ENCODE data around the gene NDRG3. TPM values are rescaled to one million over a fixed set of nuclear protein-coding genes. Genes with fewer than 3 reads are reported as not detected.
"Not testable (repeated sequence)": the region's sequence is repeated elsewhere in the genome, so short reads cannot be mapped to it uniquely, and the experiment has no call there.

The NDRG3 gene
- total RNA-seq, 4 donors from 2014 or later, result 17.9 to 35.0 (median 29.6) TPM

DNA sequence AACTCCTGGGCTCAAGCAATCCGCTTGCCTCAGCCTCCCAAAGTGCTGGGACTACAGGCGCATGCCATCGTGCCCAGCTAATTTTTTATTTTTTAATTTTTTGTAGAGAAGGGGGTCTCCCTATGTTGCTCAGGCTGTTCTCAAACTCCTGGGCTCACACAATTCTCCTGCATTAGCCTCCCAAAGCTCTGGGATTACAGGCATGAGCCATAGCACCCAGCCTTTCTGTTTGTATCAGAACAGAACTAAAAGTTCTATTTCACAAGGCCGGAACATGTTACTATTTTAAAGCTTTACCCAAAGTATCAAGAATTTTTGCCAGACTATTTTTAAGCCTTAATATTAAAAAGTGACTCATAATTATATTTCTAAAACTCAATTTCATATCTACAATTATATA is 42.4 kb downstream of the NDRG3 start:
- TF ChIP-seq CTCF (IDR thresholded peaks at IDR 0.05), result no peak
- Histone ChIP-seq H3K36me3 (no peaks in the 10 kb centered on the region), H3K9me3 (no peaks in the 10 kb centered on the region), H3K4me1 (no peaks in the 10 kb centered on the region), H3K4me3 (no peak overlapping the region), H3K27ac (no peak overlapping the region), H3K27me3 (no peaks in the 10 kb centered on the region)
- intact Hi-C loops (cut with DNase I; ENCODE audit: low total_unique reads), result no loop called here
- DNase-seq, result no peak

GRCh38 chr20:36700438-36700837 is 45.5 kb downstream of the NDRG3 start:
- TF ChIP-seq POLR2A (IDR thresholded peaks at IDR 0.05), result no peak
- no peak for TF ChIP-seq CTCF (IDR thresholded peaks at IDR 0.05)
- Histone ChIP-seq H3K9me3 (no peaks in the 10 kb centered on the region), H3K36me3 (no peaks in the 10 kb centered on the region), H3K27ac (no peak overlapping the region), H3K4me3 (no peak overlapping the region), H3K27me3 (no peaks in the 10 kb centered on the region), H3K4me1 (no peaks in the 10 kb centered on the region)
- intact Hi-C loops (cut with DNase I; ENCODE audit: low total_unique reads), result no loop called here
- no peak for DNase-seq

DNA sequence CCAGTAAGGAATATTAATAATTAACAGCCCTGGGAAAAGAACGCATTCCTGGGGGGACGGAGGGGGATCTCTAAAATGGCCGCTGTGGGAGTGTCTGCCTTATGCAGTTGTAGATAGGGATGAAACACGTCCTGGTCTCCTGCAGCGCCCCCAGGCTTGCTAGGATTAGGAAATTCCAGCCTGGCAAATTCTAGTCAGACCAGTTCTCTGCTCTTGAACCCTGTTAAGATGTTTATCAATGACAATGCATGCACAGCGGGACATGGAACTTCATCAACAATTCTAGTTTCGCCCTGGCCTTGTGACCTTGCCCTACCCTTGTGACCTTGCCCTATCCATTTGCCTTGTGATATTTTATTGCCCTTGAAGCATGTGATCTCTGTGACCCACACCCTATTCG is 50.4 kb downstream of the NDRG3 start:
- H3K4me3 ChIP-seq; H3K4me1 ChIP-seq; DNase-seq; H3K36me3 ChIP-seq; intact Hi-C loops (cut with DNase I; ENCODE audit: low total_unique reads); H3K27ac ChIP-seq; H3K9me3 ChIP-seq; H3K27me3 ChIP-seq: not testable (repeated sequence)

DNA sequence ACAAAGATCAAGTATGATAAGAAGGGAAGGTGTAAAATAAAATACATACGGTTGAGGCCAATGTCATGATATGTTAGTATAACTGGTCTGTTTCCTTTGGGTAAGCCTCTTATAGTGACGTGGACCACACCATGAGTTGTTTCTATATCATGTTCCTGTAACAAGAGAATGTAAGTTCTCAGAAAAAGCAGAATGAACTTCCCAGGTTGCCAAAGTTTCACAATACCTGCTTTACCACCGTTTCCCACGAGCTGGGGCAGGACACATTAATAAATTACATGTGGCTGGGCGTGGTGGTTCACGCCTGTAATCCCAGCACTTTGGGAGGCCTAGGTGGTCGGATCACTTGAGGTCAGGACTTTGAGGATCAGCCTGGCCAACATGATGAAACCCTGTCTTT is 57.3 kb downstream of the NDRG3 start:
- H3K27me3 ChIP-seq, result no peaks in the 10 kb centered on the region
- TF ChIP-seq POLR2A (IDR thresholded peaks at IDR 0.05), result no peak
- TF ChIP-seq CTCF (IDR thresholded peaks at IDR 0.05), result no peak
- H3K36me3 ChIP-seq, result no peaks in the 10 kb centered on the region
- intact Hi-C loops (cut with DNase I; ENCODE audit: low total_unique reads), result no loop called here
- DNase-seq, result no peak
- H3K4me1 ChIP-seq, result no peaks in the 10 kb centered on the region
- no peak overlapping the region for H3K4me3 ChIP-seq
- H3K9me3 ChIP-seq, result no peaks in the 10 kb centered on the region
- H3K27ac ChIP-seq, result no peak overlapping the region

- intact Hi-C loops (cut with DNase I; ENCODE audit: low total_unique reads), result no loop called here
- Histone ChIP-seq H3K4me3 (no peak overlapping the region), H3K27me3 (no peaks in the 10 kb centered on the region), H3K4me1 (no peaks in the 10 kb centered on the region), H3K9me3 (no peaks in the 10 kb centered on the region), H3K27ac (no peak overlapping the region), H3K36me3 (no peaks in the 10 kb centered on the region)
- DNase-seq, result no peak
- no peak for TF ChIP-seq POLR2A (IDR thresholded peaks at IDR 0.05)
- no peak for TF ChIP-seq CTCF (IDR thresholded peaks at IDR 0.05)
Measured at GRCh38 chr20:36687850-36688249, 58.0 kb downstream of the NDRG3 start.

GRCh38 chr20:36686944-36687343 is 58.9 kb downstream of the NDRG3 start:
- no peak overlapping the region for H3K27ac ChIP-seq
- no peaks in the 10 kb centered on the region for H3K27me3 ChIP-seq
- no peak for DNase-seq
- H3K36me3 ChIP-seq, result no peaks in the 10 kb centered on the region
- H3K4me1 ChIP-seq, result no peaks in the 10 kb centered on the region
- intact Hi-C loops (cut with DNase I; ENCODE audit: low total_unique reads), result no loop called here
- H3K9me3 ChIP-seq, result no peaks in the 10 kb centered on the region
- TF ChIP-seq POLR2A (IDR thresholded peaks at IDR 0.05) (no peak), CTCF (IDR thresholded peaks at IDR 0.05) (no peak)
- no peak overlapping the region for H3K4me3 ChIP-seq

Data from uterus (tissue), 4 donors.